Thymus (tissue), 11 donors: ENCODE measurements around the gene HCFC1. TPM values are rescaled to one million over a fixed set of nuclear protein-coding genes. Genes with fewer than 3 reads are reported as not detected.
"Not testable (repeated sequence)": the region's sequence is repeated elsewhere in the genome, so short reads cannot be mapped to it uniquely, and the experiment has no call there.

ENCODE experiments used
- DNase-seq, 9 donors: peaks; one replicate each; pipeline ENCODE4 v3.0.0-alpha.2; 2013; ENCODE audit warnings: low spot score in 9 of 9, low read depth in 6 of 9, missing footprints in 1 of 9
- H3K27ac ChIP-seq, 2 donors: one replicate each; pipeline ENCODE4 v1.5.1; 2013; ENCODE audit warnings: control low read depth in 1 of 2, low read depth in 1 of 2, low read length in 1 of 2, mild to moderate bottlenecking in 1 of 2, moderate library complexity in 1 of 2
- H3K27me3 ChIP-seq, 2 donors: one replicate each; pipeline ENCODE4 v1.5.1; 2013; ENCODE audit warnings: low read length in 1 of 2; ENCODE audit not compliant: control insufficient read depth in 2 of 2, insufficient read depth in 1 of 2
- H3K36me3 ChIP-seq, 2 donors: one replicate each; pipeline ENCODE4 v1.5.1; 2013; ENCODE audit warnings: low read length in 1 of 2, mild to moderate bottlenecking in 1 of 2, moderate library complexity in 1 of 2; ENCODE audit not compliant: control insufficient read depth in 2 of 2, insufficient read depth in 2 of 2
- H3K4me1 ChIP-seq, 2 donors: one replicate each; pipeline ENCODE4 v1.5.1; 2013; ENCODE audit warnings: low read length in 2 of 2; ENCODE audit not compliant: control insufficient read depth in 2 of 2, insufficient read depth in 2 of 2
- H3K4me3 ChIP-seq, 2 donors: one replicate each; pipeline ENCODE4 v1.5.1; 2013; ENCODE audit warnings: low read length in 2 of 2, control low read depth in 1 of 2, mild to moderate bottlenecking in 1 of 2
- H3K9me3 ChIP-seq, 2 donors: one replicate each; pipeline ENCODE4 v1.5.1; 2013; ENCODE audit warnings: low read length in 1 of 2, mild to moderate bottlenecking in 1 of 2; ENCODE audit not compliant: control insufficient read depth in 2 of 2, insufficient read depth in 1 of 2
- WGBS: extraction: QIAGEN DNeasy Blood & Tissue Kit; methylation state at CpG from one replicate; pipeline ENCODE4 v1.1.7; 2013; 5-methylcytosine and 5-hydroxymethylcytosine counted together
- polyA plus RNA-seq: library from polyadenylated mRNA; stranded (reverse); fragments of 200-250 nt; gene quantifications from one replicate; pipeline ENCODE4 v1.2.3, GENCODE V29; 2013
- total RNA-seq: library from RNA; stranded (reverse); fragments of 120-200 nt; gene quantifications from one replicate; pipeline ENCODE4 v1.2.4, GENCODE V29; 2013
- donor health status: healthy.

The HCFC1 gene
- total and polyA plus RNA-seq, 2 donors: 12.7 to 21.9 TPM

DNA sequence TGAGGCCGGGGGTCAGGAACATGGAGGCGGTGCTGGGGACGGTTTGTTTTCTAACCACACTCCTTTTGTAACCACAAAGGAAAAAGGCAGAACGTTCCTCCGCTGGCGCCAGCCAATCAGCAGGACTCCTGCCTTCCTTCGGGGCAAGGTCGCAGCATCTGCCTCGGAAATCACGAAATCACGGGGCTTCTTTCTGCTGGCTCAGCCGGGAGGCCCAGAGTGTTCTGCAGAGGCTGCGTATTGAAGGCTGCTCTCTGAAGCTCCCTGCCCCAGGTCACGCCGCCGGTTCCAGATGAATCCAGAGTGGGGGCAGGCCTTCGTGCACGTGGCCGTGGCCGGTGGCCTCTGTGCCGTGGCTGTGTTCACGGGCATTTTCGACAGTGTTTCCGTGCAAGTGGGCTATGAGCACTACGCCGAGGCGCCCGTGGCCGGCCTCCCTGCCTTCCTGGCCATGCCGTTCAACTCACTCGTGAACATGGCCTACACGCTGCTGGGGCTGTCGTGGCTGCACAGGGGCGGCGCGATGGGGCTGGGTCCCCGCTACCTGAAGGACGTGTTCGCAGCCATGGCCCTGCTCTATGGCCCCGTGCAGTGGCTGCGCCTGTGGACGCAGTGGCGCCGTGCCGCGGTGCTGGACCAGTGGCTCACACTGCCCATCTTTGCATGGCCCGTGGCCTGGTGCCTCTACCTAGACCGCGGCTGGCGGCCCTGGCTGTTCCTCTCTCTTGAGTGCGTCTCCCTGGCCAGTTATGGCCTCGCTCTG is 10.3 kb upstream of the HCFC1 start:
- WGBS: 50% methylated on average over 52 of the region's 52 CpGs
- H3K27ac ChIP-seq: peak overlapping the region; percentile 91 to 93
- peaks cover 33 to 68% of the 10 kb centered on the region in 2 donors for H3K4me1 ChIP-seq
- DNase-seq: peak in 3 of 9 donors; percentile 71 to 87 (median 73)
- no peaks in the 10 kb centered on the region for H3K36me3 ChIP-seq
- H3K27me3 ChIP-seq: peaks cover 0 to 30% of the 10 kb centered on the region in 2 donors
- H3K9me3 ChIP-seq: peaks cover 0 to 4% of the 10 kb centered on the region in 2 donors
- H3K4me3 ChIP-seq: peak overlapping the region in 1 of 2 donors; percentile 23

DNA sequence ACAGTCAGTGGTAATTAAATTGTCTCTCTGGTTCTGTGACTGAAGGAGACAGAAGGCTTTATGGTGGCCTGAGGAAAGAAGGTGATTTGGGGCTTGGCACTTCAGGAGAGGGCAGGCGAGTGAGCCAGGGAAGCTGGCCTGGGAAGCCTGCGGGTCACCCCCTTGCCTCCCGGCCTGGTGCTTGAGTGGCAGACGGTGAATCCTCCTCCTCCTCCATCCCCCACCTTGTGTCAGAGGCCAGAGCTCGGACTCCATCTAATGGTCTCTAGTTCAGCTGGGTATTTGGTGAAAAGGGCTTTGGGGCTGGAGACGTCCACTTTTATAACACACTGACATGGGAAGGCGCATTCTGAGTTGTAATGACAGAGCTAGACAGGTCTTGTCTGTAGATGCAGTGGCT is 9.6 kb upstream of the HCFC1 start:
- no peaks in the 10 kb centered on the region for H3K36me3 ChIP-seq
- DNase-seq: no peak
- H3K9me3 ChIP-seq: peaks cover 0 to 4% of the 10 kb centered on the region in 2 donors
- H3K27me3 ChIP-seq: peaks cover 0 to 33% of the 10 kb centered on the region in 2 donors
- H3K4me3 ChIP-seq: peak overlapping the region in 1 of 2 donors; percentile 23
- peak overlapping the region; percentile 91 to 93 for H3K27ac ChIP-seq
- WGBS: 78% methylated on average over 7 of the region's 7 CpGs
- H3K4me1 ChIP-seq: peaks cover 33 to 61% of the 10 kb centered on the region in 2 donors

DNA sequence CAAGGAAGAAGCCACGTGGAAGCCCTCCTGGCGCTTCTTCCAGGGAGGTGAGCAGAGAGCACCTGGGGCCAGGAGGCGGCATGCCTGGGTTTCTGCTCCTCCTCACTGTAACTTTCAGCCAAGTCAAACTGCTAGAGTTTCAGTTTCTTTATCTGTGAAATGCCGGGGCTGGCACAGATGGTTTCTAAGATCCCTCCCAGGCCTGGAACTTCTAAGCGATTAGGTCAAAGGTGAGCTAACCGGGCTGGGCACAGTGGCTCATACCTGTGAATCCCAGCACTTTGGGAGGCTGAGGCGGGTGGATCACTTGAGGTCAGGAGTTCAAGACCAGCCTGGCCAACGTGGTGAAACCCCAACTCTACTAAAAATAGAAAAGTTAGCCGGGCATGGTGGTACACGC is 8.8 kb upstream of the HCFC1 start:
- Histone ChIP-seq H3K4me1 (peaks cover 33 to 55% of the 10 kb centered on the region in 2 donors), H3K27me3 (peaks cover 0 to 32% of the 10 kb centered on the region in 2 donors), H3K27ac (peak overlapping the region; percentile 91 to 93)
- H3K4me3 ChIP-seq, H3K36me3 ChIP-seq, H3K9me3 ChIP-seq: not testable (repeated sequence)
- 34% methylated on average over 9 of the region's 10 CpGs for WGBS
- DNase-seq: peak in 1 of 9 donors; percentile 43

DNA sequence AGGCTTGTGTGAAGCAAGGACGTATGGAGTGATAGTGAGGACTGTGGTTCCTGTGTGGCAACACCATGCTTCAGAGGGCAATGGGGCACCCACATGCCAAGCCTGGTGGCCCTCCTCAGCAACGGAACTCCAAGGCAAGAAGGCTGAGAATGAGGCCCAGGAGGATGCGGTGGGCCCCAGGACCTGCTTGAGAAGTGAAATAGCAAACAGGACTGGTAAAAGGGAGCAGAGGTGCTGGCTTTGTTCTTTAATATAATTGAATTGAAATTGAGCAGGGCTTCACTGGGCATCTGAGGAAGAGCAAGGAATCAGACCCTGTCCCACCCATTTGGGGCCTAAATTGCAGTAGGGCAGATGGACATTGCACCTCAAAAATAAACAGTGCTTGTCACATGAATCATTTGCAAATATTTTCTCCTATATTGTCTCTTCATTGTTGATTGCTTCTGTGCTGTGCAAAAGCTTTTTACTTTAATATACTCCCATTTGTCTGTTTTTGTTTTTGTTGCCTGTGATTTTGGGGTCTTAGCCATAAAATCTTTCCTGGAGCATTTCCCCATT is 3.2 kb upstream of the HCFC1 start:
- DNase-seq: no peak
- no peak overlapping the region for H3K4me3 ChIP-seq
- H3K9me3 ChIP-seq: no peaks in the 10 kb centered on the region
- peaks cover 9 to 18% of the 10 kb centered on the region in 2 donors for H3K4me1 ChIP-seq
- no peaks in the 10 kb centered on the region for H3K36me3 ChIP-seq
- peaks cover 0 to 16% of the 10 kb centered on the region in 2 donors for H3K27me3 ChIP-seq
- H3K27ac ChIP-seq: peak overlapping the region; percentile 70 to 94
- 73% methylated on average over 3 of the region's 3 CpGs for WGBS

DNA sequence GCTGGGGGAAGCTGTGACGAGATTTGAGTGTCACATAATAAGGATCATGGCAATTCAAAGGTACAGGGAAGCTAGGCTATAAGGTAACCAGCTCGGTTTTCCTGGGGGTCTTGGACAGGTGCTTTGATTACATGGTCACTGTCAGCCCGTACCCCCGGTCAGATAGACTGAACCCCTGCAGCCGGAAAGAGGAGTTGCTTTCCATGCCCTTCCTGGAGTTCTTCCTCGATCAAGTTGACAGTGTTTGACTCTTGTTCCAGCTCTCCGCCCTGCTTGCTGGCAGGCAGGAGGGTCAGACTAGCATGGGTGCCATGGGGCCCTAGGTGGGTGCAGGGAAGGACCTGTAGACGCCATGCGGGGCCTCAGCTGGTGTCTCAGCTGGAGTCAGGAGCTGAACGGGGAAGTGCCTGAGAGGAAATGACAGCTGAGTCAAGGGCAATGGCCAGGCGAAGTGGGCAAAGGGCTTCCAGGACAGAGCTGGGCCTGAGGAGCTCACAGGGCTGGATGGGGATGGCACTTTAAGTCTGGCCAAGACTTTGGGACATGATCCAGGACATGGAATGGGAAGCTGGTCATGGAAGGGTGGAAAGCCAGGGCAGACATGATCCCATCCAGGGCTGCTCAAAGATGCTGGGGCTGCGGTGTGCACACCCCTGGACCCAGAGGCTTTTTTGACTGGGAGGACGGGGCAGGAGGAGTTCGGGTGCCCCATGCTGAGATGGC is 2.5 kb upstream of the HCFC1 start:
- DNase-seq: peak in 1 of 9 donors; percentile 34
- Histone ChIP-seq H3K27me3 (peaks cover 0 to 16% of the 10 kb centered on the region in 2 donors), H3K4me3 (no peak overlapping the region), H3K4me1 (peaks cover 9 to 18% of the 10 kb centered on the region in 2 donors), H3K36me3 (peaks cover 0 to 4% of the 10 kb centered on the region in 2 donors), H3K9me3 (no peaks in the 10 kb centered on the region), H3K27ac (peak overlapping the region; percentile 65 to 94)
- 74% methylated on average over 14 of the region's 14 CpGs for WGBS

DNA sequence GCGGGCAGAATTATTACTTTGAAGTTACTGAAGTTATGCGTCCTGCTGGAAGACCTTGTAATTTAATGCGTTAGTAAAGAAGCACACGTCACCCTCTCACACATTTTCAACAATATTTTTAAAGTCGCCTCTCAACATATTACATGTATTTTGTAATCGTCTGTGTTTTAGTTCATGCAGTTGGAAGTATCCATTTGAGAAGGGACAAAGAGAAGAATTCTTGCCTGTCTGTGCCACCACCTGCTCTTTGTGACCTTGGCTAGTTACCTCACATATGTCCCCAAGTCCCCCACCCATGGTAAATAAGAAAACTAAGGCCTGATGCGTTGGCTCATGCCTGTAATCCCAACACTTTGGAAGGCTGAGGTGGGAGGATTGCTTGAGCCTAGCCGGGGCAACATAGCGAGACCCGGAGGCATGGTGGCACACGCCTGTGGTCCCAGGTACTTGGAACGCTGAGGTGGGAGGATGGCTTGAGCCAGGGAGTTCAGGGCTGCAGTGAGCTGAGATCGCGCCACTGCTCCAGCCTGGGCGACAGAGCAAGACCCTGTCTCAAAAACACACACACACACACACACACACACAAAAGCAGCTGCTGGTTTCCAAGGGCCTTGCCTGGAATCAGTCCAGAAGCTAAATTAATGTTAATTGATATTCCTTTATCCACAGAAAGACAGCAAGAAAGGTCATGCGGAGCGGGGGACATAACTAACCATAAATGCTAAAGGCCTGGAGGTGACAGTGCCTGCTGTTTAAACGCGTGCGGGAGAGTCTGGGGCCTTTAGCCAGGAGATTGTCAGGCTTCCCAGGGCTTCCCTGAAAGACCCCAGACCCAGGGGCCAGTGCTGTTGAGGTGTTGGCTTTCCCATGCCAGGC is 1.7 kb upstream of the HCFC1 start:
- Histone ChIP-seq H3K4me3 (peak overlapping the region; percentile 62 to 63), H3K27me3 (peaks cover 0 to 16% of the 10 kb centered on the region in 2 donors), H3K36me3 (peaks cover 0 to 8% of the 10 kb centered on the region in 2 donors), H3K4me1 (peaks cover 9 to 22% of the 10 kb centered on the region in 2 donors), H3K27ac (peak overlapping the region; percentile 94 to 99), H3K9me3 (no peaks in the 10 kb centered on the region)
- 53% methylated on average over 20 of the region's 20 CpGs for WGBS
- DNase-seq: no peak

DNA sequence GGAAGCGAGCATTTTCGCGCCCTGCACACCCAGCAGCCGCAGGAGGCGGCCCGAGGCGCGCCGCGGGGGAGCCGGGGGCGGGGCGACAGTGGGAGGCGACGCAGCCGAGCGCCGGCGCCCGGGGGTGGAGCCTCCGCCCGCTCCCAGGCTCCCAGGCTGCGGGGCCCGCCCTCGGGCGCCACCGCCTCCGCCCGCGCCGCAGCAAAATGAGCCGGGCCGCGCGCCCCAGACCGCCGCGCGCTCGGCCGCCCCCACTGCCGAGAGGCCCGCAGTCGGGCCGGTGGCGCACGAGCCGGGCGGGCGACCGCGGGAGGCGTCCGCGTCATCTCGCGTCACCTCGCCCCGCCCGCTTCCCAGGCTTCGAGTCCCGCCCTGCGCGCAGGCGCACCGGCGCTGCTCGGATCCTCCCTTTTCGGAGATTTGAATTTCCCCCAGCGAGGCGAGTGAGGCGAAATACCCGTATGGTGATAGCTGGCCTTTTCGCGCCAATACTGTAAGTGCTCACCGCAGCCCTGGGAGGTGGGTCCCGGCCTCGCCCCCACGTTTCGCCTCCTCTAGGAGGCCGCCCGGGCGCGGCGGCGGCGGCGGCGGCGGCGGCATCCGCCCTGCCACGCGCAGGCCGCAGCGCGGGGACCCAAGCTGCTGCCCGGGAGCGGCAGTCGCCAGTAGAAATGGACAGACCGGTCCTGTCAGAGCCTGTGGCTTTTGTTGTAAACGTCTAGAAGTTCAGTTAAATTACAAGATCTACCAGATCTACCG is 929 bp upstream of the HCFC1 start, which contains the start of gene TMEM187:
TSS of gene TMEM187 (plus strand) at position 387 of the 759 bp plus-strand sequence. CDS start 9,309 bp downstream, outside the sequence.
- H3K9me3 ChIP-seq: no peaks in the 10 kb centered on the region
- H3K36me3 ChIP-seq: peaks cover 0 to 12% of the 10 kb centered on the region in 2 donors
- under 1% methylated on average over 102 of the region's 103 CpGs for WGBS
- peak within 1 kb of the TSS; percentile 99 to 100 for H3K27ac ChIP-seq
- H3K27me3 ChIP-seq: peaks cover 0 to 16% of the 10 kb centered on the region in 2 donors
- H3K4me3 ChIP-seq: peak within 1 kb of the TSS; percentile 62 to 98
- H3K4me1 ChIP-seq: peaks cover 9 to 30% of the 10 kb centered on the region in 2 donors
- DNase-seq: peak in 7 of 9 donors; percentile 74 to 92 (median 78)

DNA sequence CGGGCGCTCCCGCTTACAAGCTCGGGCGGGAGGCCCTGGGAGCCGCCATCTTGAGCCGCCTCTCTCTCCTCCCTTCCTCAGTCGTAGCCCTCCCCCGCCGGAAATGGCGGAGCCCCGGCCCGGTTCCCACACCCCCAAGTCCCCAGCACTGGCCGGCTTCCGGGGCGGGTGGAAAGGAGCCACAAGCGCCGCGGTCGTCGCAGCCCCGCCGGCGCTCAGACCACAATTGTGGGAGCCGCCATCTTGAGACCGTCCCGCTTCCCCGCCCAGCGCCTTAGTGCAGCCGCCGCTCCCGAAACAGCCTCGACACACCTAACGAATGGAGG is 531 bp downstream of the HCFC1 start:
- Histone ChIP-seq H3K4me1 (peaks cover 19 to 45% of the 10 kb centered on the region in 2 donors), H3K27ac (peak overlapping the region; percentile 99 to 100)
- peak in 4 of 9 donors; percentile 77 to 93 (median 84) for DNase-seq

More for the DNA sequence above, 531 bp downstream of the HCFC1 start:
- under 1% methylated on average over 34 of the region's 34 CpGs for WGBS
- H3K27me3 ChIP-seq: peaks cover 0 to 13% of the 10 kb centered on the region in 2 donors
- H3K36me3 ChIP-seq: peaks cover 0 to 17% of the 10 kb centered on the region in 2 donors
- no peaks in the 10 kb centered on the region for H3K9me3 ChIP-seq
- peak overlapping the region; percentile 62 to 98 for H3K4me3 ChIP-seq
